Glutamatergic neuron (in vitro differentiated cells): ENCODE measurements around the gene LAMP2. TPM values are rescaled to one million over a fixed set of nuclear protein-coding genes. Genes with fewer than 3 reads are reported as not detected.
A peak's percentile ranks its signal among the peaks of the same experiment; 100 is the strongest.

Experiments used
- DNase-seq: peaks from one replicate; pipeline ENCODE4 v3.0.0; 2022
- H3K27ac Mint-ChIP-seq: one replicate; pipeline ENCODE4 v1.8.0; 2020; ENCODE audit warnings: mild to moderate bottlenecking, mixed read lengths, inconsistent platforms; ENCODE audit not compliant: unreplicated experiment
- H3K27me3 Mint-ChIP-seq: one replicate; pipeline ENCODE4 v1.8.0; 2020; ENCODE audit warnings: mild to moderate bottlenecking, moderate library complexity, mixed read lengths, inconsistent platforms; ENCODE audit not compliant: unreplicated experiment
- H3K36me3 Mint-ChIP-seq: one replicate; pipeline ENCODE4 v1.8.0; 2020; ENCODE audit warnings: mild to moderate bottlenecking, mixed read lengths, inconsistent platforms; ENCODE audit not compliant: unreplicated experiment
- H3K4me1 Mint-ChIP-seq: one replicate; pipeline ENCODE4 v1.8.0; 2020; ENCODE audit warnings: mild to moderate bottlenecking, low read depth, mixed read lengths, inconsistent platforms; ENCODE audit not compliant: unreplicated experiment
- H3K4me3 Mint-ChIP-seq: one replicate; pipeline ENCODE4 v1.8.0; 2020; ENCODE audit warnings: mild to moderate bottlenecking, mixed read lengths, inconsistent platforms; ENCODE audit not compliant: unreplicated experiment
- H3K9me3 Mint-ChIP-seq: one replicate; pipeline ENCODE4 v1.8.0; 2020; ENCODE audit warnings: mild to moderate bottlenecking, moderate library complexity, mixed read lengths, inconsistent platforms; ENCODE audit not compliant: unreplicated experiment
- total RNA-seq: library from RNA; stranded (reverse); fragmentation: NEBNext Ultra II Directional; extraction: Animal tissue kit (Norgen Biotek cat#: 25700); gene quantifications from one replicate; pipeline ENCODE4 v1.2.1, GENCODE V29; 2021; ENCODE audit not compliant: unreplicated experiment
- TF ChIP-seq, protein P1 (sequence below): fragments of 200-600 bp; sonication (generic); IDR thresholded peaks from one replicate; pipeline ENCODE4 v1.5.0; 2021; ENCODE audit not compliant: partially characterized antibody, unreplicated experiment

The LAMP2 gene
- total RNA-seq, 1 donor from 2014 or later, result 48.9 TPM

DNA sequence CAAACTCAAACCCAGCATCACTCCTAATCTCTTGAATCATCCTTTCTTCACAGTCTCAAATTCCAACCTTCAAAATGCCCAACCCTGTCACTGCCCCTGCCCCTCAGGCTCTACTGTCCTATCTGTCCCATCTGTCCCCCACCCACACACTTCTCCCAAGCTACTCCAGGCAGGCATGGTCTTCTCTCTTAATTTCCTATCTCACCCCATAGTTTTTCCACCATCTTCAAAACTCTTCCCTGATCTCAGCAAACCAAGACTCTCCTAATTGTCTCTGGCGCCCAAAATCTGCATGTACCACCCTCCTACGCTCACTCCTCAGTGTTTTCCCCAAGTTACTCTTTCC lies 644 bp downstream of the LAMP2 start:
- Mint-ChIP-seq H3K9me3 (peaks cover 4% of the 10 kb centered on the region), H3K27ac (peak overlapping the region; percentile 96), H3K27me3 (peaks cover 3% of the 10 kb centered on the region), H3K4me3 (peak overlapping the region; percentile 99), H3K4me1 (peaks cover 2% of the 10 kb centered on the region), H3K36me3 (no peaks in the 10 kb centered on the region)
- TF ChIP-seq, protein P1, sequence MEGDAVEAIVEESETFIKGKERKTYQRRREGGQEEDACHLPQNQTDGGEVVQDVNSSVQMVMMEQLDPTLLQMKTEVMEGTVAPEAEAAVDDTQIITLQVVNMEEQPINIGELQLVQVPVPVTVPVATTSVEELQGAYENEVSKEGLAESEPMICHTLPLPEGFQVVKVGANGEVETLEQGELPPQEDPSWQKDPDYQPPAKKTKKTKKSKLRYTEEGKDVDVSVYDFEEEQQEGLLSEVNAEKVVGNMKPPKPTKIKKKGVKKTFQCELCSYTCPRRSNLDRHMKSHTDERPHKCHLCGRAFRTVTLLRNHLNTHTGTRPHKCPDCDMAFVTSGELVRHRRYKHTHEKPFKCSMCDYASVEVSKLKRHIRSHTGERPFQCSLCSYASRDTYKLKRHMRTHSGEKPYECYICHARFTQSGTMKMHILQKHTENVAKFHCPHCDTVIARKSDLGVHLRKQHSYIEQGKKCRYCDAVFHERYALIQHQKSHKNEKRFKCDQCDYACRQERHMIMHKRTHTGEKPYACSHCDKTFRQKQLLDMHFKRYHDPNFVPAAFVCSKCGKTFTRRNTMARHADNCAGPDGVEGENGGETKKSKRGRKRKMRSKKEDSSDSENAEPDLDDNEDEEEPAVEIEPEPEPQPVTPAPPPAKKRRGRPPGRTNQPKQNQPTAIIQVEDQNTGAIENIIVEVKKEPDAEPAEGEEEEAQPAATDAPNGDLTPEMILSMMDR, result no peak
- no peak for DNase-seq

DNA sequence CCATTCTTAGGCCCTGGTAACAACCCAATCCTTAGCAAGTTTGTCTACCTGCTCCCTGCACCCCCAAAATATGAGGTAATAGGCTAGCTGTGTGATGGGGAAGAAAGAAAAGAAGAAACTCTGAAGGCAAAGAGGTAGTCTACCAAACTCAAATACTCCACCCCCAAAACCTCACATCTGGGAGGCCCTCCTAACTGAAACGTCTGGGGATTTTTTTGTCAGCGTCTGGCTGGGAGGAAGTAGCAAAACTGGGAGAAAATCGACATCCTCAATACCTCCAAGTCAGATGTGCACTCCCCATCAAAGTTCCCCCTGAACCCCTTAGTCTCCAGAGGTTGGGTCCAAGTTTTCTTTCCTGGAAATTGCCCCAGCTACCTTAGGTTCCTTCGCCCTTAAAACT lies 1.0 kb downstream of the LAMP2 start:
- Mint-ChIP-seq H3K36me3 (no peaks in the 10 kb centered on the region), H3K27ac (peak overlapping the region; percentile 96), H3K4me1 (peaks cover 2% of the 10 kb centered on the region), H3K4me3 (peak overlapping the region; percentile 99), H3K9me3 (peaks cover 4% of the 10 kb centered on the region), H3K27me3 (peaks cover 3% of the 10 kb centered on the region)
- DNase-seq, result no peak
- TF ChIP-seq, protein P1, result no peak

DNA sequence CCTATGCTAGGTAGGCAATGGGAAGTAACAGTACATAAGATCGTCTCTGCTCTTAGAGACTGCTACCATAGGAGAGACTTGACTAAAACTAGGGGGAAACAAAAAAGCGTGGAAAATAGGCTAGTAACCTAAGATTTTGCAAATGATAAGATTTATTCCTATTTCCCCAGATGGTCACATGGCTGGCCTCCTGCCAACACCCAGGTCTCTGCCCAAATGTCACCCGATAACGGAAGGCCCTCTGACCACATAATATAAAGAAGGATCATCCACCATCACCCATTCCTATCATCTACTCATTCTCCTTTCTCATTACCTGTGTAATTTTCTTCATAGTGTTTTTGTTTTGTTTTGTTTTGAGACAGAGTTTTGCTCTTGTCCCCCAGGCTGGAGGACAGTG lies 4.7 kb downstream of the LAMP2 start:
- H3K4me1 Mint-ChIP-seq, result peaks cover 2% of the 10 kb centered on the region
- no peak overlapping the region for H3K27ac Mint-ChIP-seq
- H3K27me3 Mint-ChIP-seq, result peaks cover 2% of the 10 kb centered on the region
- TF ChIP-seq, protein P1, result no peak
- H3K36me3 Mint-ChIP-seq, result no peaks in the 10 kb centered on the region
- H3K4me3 Mint-ChIP-seq, result no peak overlapping the region
- H3K9me3 Mint-ChIP-seq, result peaks cover 4% of the 10 kb centered on the region
- no peak for DNase-seq

DNA sequence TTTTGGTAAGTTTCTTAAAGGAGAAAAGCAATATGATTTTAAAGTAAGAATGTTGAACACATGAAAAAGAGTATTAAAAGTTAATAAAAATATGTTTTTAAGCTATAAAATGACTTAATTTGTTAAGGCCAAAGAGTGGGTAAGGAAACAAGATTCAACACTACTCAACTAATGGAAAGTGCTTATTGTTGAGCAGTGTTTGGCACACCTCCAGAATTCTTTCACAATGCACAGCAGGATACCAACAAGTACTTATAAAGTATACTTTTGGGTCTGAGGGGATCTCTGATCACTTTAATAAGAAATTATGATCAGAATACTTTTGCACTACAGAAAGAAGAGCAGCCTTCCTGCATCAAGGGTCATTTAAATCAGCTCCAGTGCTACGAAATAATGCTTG lies 5.9 kb downstream of the LAMP2 start:
- Mint-ChIP-seq H3K9me3 (peaks cover 2% of the 10 kb centered on the region), H3K27ac (no peak overlapping the region), H3K36me3 (no peaks in the 10 kb centered on the region), H3K4me1 (no peaks in the 10 kb centered on the region), H3K27me3 (no peaks in the 10 kb centered on the region), H3K4me3 (no peak overlapping the region)
- TF ChIP-seq, protein P1, result no peak
- no peak for DNase-seq

DNA sequence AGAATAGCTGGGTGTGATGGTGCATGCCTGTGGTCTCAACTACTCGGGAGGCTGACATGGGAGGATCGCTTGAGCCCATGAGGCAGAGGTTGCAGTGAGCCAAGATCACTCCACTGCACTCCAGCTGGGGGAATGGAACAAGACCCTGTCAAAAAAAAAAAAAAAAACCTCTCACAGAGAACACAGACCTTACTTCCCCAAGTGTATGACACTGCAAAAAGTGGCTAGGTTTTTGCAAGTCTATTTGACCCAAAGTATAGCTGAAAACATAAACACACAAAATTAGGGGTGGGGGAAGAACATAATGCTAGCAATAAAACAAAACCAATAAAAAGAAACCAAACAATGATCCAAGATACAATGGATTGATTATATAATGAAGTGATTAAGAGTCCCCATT lies 6.7 kb downstream of the LAMP2 start:
- peaks cover 2% of the 10 kb centered on the region for H3K9me3 Mint-ChIP-seq
- no peaks in the 10 kb centered on the region for H3K36me3 Mint-ChIP-seq
- H3K27me3 Mint-ChIP-seq, result no peaks in the 10 kb centered on the region
- no peaks in the 10 kb centered on the region for H3K4me1 Mint-ChIP-seq
- TF ChIP-seq, protein P1, result no peak
- H3K27ac Mint-ChIP-seq, result no peak overlapping the region
- no peak for DNase-seq
- H3K4me3 Mint-ChIP-seq, result no peak overlapping the region
